ENCODE results near the gene TPK1. TPM values are rescaled to one million over a fixed set of nuclear protein-coding genes. Genes with fewer than 3 reads are reported as not detected.

Gene TPK1
- total and polyA plus RNA-seq, 8 donors = 1.4 to 3.6 (median 2.2) TPM

DNA sequence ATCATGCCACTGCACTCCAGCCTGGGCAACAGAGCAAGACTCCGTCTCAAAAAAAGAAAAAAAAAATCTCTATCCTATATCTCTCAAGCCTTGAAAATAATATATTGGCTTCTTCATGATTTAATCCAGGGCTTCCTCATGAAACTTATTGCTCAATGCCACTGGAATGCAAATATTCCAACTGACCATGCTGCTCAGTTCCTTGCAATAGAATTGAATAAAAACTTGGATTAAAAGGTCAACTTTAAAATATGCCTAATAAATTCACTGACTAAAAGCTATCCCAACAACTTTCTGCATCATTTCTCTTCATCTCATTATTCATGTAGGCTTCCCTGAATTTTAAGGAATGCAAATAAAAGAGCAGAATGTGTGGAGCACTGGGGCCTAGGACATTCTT, 390.3 kb downstream of the TPK1 start:
- H3K27me3 ChIP-seq = no peaks in the 10 kb centered on the region
- no peak overlapping the region for H3K27ac ChIP-seq
- FAIRE-seq (no peak), ATAC-seq (no peak), DNase-seq (no peak)
- 75 to 80% methylated on average over 1 of the region's 1 CpG for WGBS, 2 donors
- H3K4me3 ChIP-seq = no peak overlapping the region
- TF ChIP-seq, protein P1, sequence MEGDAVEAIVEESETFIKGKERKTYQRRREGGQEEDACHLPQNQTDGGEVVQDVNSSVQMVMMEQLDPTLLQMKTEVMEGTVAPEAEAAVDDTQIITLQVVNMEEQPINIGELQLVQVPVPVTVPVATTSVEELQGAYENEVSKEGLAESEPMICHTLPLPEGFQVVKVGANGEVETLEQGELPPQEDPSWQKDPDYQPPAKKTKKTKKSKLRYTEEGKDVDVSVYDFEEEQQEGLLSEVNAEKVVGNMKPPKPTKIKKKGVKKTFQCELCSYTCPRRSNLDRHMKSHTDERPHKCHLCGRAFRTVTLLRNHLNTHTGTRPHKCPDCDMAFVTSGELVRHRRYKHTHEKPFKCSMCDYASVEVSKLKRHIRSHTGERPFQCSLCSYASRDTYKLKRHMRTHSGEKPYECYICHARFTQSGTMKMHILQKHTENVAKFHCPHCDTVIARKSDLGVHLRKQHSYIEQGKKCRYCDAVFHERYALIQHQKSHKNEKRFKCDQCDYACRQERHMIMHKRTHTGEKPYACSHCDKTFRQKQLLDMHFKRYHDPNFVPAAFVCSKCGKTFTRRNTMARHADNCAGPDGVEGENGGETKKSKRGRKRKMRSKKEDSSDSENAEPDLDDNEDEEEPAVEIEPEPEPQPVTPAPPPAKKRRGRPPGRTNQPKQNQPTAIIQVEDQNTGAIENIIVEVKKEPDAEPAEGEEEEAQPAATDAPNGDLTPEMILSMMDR (IDR thresholded peaks at IDR 0.05) = no peak
- H3K36me3 ChIP-seq = no peaks in the 10 kb centered on the region
- no peaks in the 10 kb centered on the region for H3K4me1 ChIP-seq
- H3K9me3 ChIP-seq = no peaks in the 10 kb centered on the region
- intact Hi-C loops (cut with DNase I) = no loop called here

DNA sequence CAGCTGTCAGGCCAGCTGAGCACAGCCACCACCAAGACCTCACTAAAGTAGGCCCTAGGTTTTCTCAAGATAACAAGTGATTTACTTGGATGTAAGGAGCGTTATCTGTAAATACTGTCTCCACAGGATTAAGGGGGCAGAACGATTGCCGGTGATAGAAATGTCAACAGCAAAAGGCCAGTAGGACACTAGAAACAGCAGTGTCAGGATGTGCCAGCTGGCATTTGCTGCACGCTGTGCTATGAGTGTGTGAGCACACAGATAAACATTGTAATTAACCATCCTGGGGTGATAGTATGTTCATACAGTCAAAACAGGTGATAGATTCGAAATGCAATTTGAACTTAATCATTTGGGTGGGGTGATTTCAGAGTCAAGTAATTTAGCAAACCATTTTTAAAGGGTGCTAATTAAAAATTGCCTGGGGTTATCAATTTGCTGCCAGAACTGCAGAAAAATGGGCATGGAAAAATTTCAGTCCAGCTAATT, 396.1 kb downstream of the TPK1 start:
- ATAC-seq (no peak), DNase-seq (no peak), FAIRE-seq (no peak)
- 22 to 33% methylated on average over 5 of the region's 5 CpGs for WGBS, 2 donors
- no peaks in the 10 kb centered on the region for H3K27me3 ChIP-seq
- intact Hi-C loops (cut with DNase I) = no loop called here
- no peaks in the 10 kb centered on the region for H3K36me3 ChIP-seq
- H3K9me3 ChIP-seq = no peaks in the 10 kb centered on the region
- no peaks in the 10 kb centered on the region for H3K4me1 ChIP-seq
- no peak overlapping the region for H3K4me3 ChIP-seq
- H3K27ac ChIP-seq = no peak overlapping the region
- TF ChIP-seq, protein P1 (IDR thresholded peaks at IDR 0.05) = no peak

DNA sequence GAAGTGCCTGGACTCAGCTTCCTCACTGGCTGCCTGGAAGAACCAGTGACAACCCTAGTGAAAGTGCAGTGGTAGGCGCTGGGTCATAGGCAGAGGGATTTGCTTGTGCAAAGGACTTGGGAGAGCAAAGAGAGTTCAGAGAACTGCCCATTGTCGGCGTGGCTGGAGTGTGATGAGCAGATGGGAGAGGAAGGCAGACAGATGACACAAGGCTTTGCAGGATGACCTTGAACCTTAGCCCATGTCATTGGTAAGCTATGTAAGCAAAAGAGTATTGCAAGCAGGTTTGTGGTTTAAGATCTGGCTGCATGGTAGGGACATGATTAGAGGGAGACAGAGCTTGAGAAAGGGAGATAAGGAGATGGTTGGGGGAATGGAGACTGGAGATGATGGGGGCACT, 397.1 kb downstream of the TPK1 start:
- H3K9me3 ChIP-seq = no peaks in the 10 kb centered on the region
- H3K4me3 ChIP-seq = no peak overlapping the region
- no peak overlapping the region for H3K27ac ChIP-seq
- TF ChIP-seq, protein P1 (IDR thresholded peaks at IDR 0.05) = no peak
- no peaks in the 10 kb centered on the region for H3K36me3 ChIP-seq
- ATAC-seq = no peak
- FAIRE-seq = no peak
- no peak for DNase-seq
- H3K27me3 ChIP-seq = no peaks in the 10 kb centered on the region
- no peaks in the 10 kb centered on the region for H3K4me1 ChIP-seq
- WGBS, 2 donors = 68 to 82% methylated on average over 3 of the region's 3 CpGs
- intact Hi-C loops (cut with DNase I) = no loop called here

DNA sequence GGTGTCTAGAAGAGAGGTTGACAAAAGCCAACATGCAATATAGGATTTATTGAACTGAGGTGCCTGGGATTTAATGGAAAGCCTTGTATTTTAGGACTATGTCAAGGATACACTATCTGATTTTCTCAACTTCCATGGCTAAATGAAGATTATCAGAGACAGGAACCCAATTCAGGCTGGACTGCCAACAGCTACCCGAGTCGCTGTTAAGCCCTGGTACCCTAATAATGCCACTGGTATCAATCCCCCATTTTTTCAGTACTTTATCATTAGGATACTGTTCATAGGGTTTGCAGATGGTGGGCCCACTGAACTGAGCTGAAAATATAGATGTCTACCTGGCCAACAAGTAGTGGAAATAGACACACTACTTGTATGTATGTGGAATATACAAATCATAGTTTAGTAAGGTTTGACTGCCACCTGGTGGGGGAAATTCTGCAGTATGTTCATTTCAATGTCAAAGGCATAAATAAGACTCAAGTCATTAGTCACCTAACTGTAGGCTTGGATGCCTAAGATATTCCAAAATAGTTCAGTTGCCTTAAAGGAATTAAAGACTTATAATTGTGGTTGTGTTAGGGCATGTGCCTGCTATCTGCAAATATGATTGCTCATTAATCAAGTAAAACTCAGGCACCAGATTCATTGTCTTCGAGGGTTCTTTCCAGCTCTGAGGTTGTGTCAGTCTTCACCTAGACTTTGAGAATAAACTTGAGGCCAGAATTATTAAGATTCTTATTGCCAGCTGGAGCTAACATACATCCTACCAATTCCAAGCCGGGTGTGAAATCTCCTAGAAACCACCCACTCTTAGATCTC, 398.3 kb downstream of the TPK1 start:
- Histone ChIP-seq H3K36me3 (no peaks in the 10 kb centered on the region), H3K27ac (no peak overlapping the region), H3K9me3 (no peaks in the 10 kb centered on the region), H3K27me3 (no peaks in the 10 kb centered on the region), H3K4me1 (no peaks in the 10 kb centered on the region), H3K4me3 (no peak overlapping the region)
- FAIRE-seq = no peak
- peak in 3 of 6 donors; percentile 9 to 51 (median 16) for DNase-seq
- TF ChIP-seq, protein P1 (IDR thresholded peaks at IDR 0.05) = peak in 2 of 4 donors; percentile 26 to 35
- ATAC-seq = peak in 3 of 4 donors; percentile 65 to 73 (median 72)
- WGBS, 2 donors = 78 to 84% methylated on average over 4 of the region's 4 CpGs
- intact Hi-C loops (cut with DNase I) = no loop called here

DNA sequence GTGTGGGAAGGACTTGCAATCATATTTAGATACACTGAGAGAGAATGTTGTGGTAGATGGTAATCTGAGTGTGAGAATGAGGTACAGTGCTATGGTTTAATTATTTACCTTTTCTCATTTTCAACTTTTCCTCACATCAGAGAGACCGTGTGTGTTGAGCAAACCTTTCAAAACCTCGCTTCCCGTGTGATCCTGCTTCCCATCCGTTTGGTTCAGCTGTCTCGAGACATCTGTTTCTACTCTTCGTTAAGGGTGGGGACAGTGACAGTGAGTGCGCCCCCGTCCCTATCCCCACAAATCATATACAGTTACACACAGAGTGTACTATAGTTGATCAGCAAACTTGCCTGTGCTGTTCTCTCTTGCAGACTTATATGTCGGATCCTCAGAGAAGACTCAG, 399.4 kb downstream of the TPK1 start:
- no peak for FAIRE-seq
- no peaks in the 10 kb centered on the region for H3K4me1 ChIP-seq
- H3K36me3 ChIP-seq = no peaks in the 10 kb centered on the region
- TF ChIP-seq, protein P1 (IDR thresholded peaks at IDR 0.05) = no peak
- H3K9me3 ChIP-seq = no peaks in the 10 kb centered on the region
- no peaks in the 10 kb centered on the region for H3K27me3 ChIP-seq
- intact Hi-C loops (cut with DNase I) = no loop called here
- DNase-seq = no peak
- no peak for ATAC-seq
- no peak overlapping the region for H3K4me3 ChIP-seq
- WGBS, 2 donors = 37 to 45% methylated on average over 9 of the region's 9 CpGs
- H3K27ac ChIP-seq = no peak overlapping the region
